ENCODE measurements around the gene FBN1. TPM values are rescaled to one million over a fixed set of nuclear protein-coding genes. Genes with fewer than 3 reads are reported as not detected.

FBN1 gene
- total RNA-seq, 6 experiments from 2014 or later, result 1.7 to 12.0 (median 8.7) TPM

GRCh38 chr15:48641416-48641815 lies 4.1 kb downstream of the FBN1 start:
- no peak overlapping the region for H3K27ac ChIP-seq
- TF ChIP-seq CTCF (IDR thresholded peaks at IDR 0.05) (peak in 2 of 4 donors; percentile 22 to 45), POLR2A (IDR thresholded peaks at IDR 0.05) (no peak)
- no peaks in the 10 kb centered on the region for H3K36me3 ChIP-seq
- ATAC-seq (peak in 3 of 4 donors; percentile 15 to 45 (median 38)), DNase-seq (no peak)
- intact Hi-C loops (cut with DNase I), result no loop called here
- no peaks in the 10 kb centered on the region for H3K9me3 ChIP-seq
- peaks cover 0 to 7% (median 0%) of the 10 kb centered on the region in 4 donors for H3K4me1 ChIP-seq
- no peak overlapping the region for H3K4me3 ChIP-seq
- H3K27me3 ChIP-seq, result peaks cover 0 to 3% of the 10 kb centered on the region in 2 donors
- 41% methylated on average over 2 of the region's 3 CpGs for WGBS (ENCODE audit: insufficient coverage, low coverage, low lambda C conversion rate, missing lambda C conversion rate)

- Histone ChIP-seq H3K27me3 (no peaks in the 10 kb centered on the region), H3K27ac (no peak overlapping the region), H3K9me3 (no peaks in the 10 kb centered on the region), H3K4me3 (no peak overlapping the region), H3K4me1 (no peaks in the 10 kb centered on the region), H3K36me3 (no peaks in the 10 kb centered on the region)
- TF ChIP-seq CTCF (IDR thresholded peaks at IDR 0.05) (no peak), POLR2A (IDR thresholded peaks at IDR 0.05) (no peak)
- no peak for DNase-seq
- WGBS (ENCODE audit: insufficient coverage, low coverage, low lambda C conversion rate, missing lambda C conversion rate), result 72% methylated on average over 2 of the region's 2 CpGs
- ATAC-seq, result no peak
- intact Hi-C loops (cut with DNase I), result no loop called here
Measured at GRCh38 chr15:48638963-48639362, 6.5 kb downstream of the FBN1 start.

GRCh38 chr15:48637639-48638038 lies 7.9 kb downstream of the FBN1 start:
- intact Hi-C loops (cut with DNase I), result no loop called here
- no peaks in the 10 kb centered on the region for H3K36me3 ChIP-seq
- no peak overlapping the region for H3K4me3 ChIP-seq
- no peaks in the 10 kb centered on the region for H3K9me3 ChIP-seq
- no peak for DNase-seq
- no peaks in the 10 kb centered on the region for H3K27me3 ChIP-seq
- H3K4me1 ChIP-seq, result no peaks in the 10 kb centered on the region
- 71% methylated on average over 2 of the region's 2 CpGs for WGBS (ENCODE audit: insufficient coverage, low coverage, low lambda C conversion rate, missing lambda C conversion rate)
- ATAC-seq, result no peak
- no peak for TF ChIP-seq CTCF (IDR thresholded peaks at IDR 0.05)
- no peak for TF ChIP-seq POLR2A (IDR thresholded peaks at IDR 0.05)
- no peak overlapping the region for H3K27ac ChIP-seq

GRCh38 chr15:48636511-48636910 lies 9.0 kb downstream of the FBN1 start:
- intact Hi-C loops (cut with DNase I), result no loop called here
- TF ChIP-seq POLR2A (IDR thresholded peaks at IDR 0.05) (no peak), CTCF (IDR thresholded peaks at IDR 0.05) (no peak)
- no peak overlapping the region for H3K27ac ChIP-seq
- H3K36me3 ChIP-seq, result no peaks in the 10 kb centered on the region
- H3K4me1 ChIP-seq, result no peaks in the 10 kb centered on the region
- no peak for DNase-seq
- H3K4me3 ChIP-seq, result no peak overlapping the region
- H3K27me3 ChIP-seq, result no peaks in the 10 kb centered on the region
- 61% methylated on average over 4 of the region's 5 CpGs for WGBS (ENCODE audit: insufficient coverage, low coverage, low lambda C conversion rate, missing lambda C conversion rate)
- no peak for ATAC-seq
- no peaks in the 10 kb centered on the region for H3K9me3 ChIP-seq

GRCh38 chr15:48634893-48635292 lies 10.6 kb downstream of the FBN1 start:
- intact Hi-C loops (cut with DNase I), result no loop called here
- Histone ChIP-seq H3K9me3 (no peaks in the 10 kb centered on the region), H3K4me1 (no peaks in the 10 kb centered on the region), H3K36me3 (no peaks in the 10 kb centered on the region), H3K27me3 (no peaks in the 10 kb centered on the region), H3K27ac (no peak overlapping the region), H3K4me3 (no peak overlapping the region)
- DNase-seq (no peak), ATAC-seq (no peak)
- TF ChIP-seq CTCF (IDR thresholded peaks at IDR 0.05) (no peak), POLR2A (IDR thresholded peaks at IDR 0.05) (no peak)
- WGBS (ENCODE audit: insufficient coverage, low coverage, low lambda C conversion rate, missing lambda C conversion rate), result 81% methylated on average over 2 of the region's 2 CpGs
